GM12865 (cell line): Measurements from ENCODE around the gene P2RX6.

Experiments used
- DNase-seq: peaks from one replicate; pipeline ENCODE4 v3.0.0; 2010; ENCODE audit warnings: low read depth
- H3K4me3 ChIP-seq: 2 replicates; pipeline ENCODE4 v1.5.1; 2011; ENCODE audit warnings: mild to moderate bottlenecking, low read depth, low read length, control low read depth
- TF ChIP-seq, protein P1 (sequence below): IDR thresholded peaks from 2 replicates; pipeline ENCODE4 v1.5.1; 2011; ENCODE audit warnings: low read length, control low read depth, low read depth, inconsistent platforms; ENCODE audit not compliant: insufficient read depth; ENCODE audit errors: missing control alignments

Gene P2RX6

DNA sequence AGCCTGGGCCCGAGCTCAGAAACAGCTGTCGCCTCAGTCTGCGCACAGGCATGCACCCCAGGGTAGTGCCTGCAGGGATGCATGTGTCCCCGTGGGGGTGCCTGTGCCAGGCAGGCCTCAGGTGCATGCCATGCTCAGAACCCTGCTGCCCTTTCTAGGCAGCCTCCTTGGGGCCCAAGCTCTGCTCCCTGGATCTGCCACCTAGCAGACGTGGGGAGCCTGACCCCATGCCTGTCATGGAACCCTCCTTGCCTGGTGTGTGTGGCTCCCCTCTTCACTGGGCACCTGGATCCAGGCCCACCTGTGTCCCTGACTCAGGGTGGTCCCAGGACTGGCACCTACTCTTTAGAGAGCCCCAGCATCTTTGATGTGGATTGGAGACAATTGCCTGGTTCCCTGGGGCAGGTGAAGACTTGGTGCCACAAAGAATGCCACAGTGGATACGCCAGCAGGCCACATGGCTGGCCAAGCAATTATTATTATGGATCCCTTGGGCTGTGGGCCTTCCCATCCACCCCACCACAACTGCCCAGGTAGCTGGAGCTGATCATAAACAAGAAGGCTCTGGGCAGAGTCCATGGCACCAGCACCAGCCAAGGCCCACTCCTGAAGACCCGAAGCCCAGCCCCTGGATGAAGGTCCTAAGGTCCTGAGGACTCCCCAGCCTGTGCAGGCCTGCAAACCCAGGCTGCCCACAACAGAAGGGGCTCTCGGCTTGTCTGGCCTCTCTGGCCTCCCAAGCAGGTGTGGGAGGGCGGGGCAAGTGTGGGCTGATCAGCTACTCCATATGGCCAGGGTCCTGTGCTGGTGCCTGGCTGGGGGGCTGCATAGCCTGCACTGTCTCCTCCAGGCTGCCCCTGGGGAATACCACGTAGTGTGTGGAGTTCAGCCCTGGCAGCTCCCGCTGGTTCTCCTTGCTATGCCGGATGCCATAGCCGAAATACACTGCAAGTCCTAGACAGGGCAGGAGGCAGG is 13.6 kb downstream of the P2RX6 start:
- no peak overlapping the region for H3K4me3 ChIP-seq
- DNase-seq, result no peak
- TF ChIP-seq, protein P1, sequence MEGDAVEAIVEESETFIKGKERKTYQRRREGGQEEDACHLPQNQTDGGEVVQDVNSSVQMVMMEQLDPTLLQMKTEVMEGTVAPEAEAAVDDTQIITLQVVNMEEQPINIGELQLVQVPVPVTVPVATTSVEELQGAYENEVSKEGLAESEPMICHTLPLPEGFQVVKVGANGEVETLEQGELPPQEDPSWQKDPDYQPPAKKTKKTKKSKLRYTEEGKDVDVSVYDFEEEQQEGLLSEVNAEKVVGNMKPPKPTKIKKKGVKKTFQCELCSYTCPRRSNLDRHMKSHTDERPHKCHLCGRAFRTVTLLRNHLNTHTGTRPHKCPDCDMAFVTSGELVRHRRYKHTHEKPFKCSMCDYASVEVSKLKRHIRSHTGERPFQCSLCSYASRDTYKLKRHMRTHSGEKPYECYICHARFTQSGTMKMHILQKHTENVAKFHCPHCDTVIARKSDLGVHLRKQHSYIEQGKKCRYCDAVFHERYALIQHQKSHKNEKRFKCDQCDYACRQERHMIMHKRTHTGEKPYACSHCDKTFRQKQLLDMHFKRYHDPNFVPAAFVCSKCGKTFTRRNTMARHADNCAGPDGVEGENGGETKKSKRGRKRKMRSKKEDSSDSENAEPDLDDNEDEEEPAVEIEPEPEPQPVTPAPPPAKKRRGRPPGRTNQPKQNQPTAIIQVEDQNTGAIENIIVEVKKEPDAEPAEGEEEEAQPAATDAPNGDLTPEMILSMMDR, result no peak

DNA sequence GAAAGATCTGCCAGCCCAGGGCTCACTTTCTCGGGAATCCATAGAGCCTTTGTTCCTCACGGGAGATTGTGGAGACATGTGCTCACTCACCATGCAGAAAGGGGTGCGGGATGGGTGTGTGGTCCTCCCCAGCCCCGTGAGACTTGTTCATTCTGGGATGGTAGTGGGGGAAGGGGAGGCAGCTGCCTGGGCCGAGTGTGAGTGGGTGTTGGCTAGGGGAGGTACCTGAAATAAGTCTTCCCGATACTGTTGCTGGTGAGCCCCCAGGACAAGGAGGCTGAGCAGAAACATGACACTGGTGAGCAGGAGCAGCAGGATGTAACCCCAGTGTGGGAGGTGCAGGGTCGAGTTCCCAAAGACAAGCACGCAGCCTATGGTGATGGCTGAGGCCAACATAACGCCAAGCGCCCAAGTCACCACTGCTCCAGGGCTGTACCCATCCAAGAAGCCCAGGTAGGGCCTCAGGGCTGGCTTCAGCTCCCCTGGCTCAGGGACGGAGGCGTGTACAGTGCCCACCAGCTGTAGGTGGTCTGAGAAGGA is 14.6 kb downstream of the P2RX6 start:
- no peak overlapping the region for H3K4me3 ChIP-seq
- TF ChIP-seq, protein P1, result no peak
- no peak for DNase-seq

DNA sequence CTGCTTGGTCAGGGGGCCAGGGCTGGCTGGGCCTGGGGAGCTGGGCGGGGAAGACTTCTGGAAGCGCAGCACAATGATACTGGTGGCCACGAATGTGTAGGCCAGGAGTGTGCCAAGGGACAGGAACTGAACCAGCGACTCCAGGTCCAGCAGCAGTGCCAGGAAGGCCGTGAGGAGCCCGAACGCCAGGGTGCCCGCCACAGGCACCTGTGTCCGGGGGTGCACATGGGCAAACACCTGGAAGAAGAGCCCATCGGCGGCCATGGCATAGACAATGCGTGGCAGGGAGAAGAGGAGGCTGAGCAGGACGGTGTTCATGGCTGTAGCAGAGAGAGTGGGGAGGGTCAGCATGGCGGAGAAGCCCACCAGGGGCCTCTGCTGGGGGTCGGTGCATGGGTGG is 15.1 kb downstream of the P2RX6 start:
- DNase-seq, result no peak
- TF ChIP-seq, protein P1, result no peak

DNA sequence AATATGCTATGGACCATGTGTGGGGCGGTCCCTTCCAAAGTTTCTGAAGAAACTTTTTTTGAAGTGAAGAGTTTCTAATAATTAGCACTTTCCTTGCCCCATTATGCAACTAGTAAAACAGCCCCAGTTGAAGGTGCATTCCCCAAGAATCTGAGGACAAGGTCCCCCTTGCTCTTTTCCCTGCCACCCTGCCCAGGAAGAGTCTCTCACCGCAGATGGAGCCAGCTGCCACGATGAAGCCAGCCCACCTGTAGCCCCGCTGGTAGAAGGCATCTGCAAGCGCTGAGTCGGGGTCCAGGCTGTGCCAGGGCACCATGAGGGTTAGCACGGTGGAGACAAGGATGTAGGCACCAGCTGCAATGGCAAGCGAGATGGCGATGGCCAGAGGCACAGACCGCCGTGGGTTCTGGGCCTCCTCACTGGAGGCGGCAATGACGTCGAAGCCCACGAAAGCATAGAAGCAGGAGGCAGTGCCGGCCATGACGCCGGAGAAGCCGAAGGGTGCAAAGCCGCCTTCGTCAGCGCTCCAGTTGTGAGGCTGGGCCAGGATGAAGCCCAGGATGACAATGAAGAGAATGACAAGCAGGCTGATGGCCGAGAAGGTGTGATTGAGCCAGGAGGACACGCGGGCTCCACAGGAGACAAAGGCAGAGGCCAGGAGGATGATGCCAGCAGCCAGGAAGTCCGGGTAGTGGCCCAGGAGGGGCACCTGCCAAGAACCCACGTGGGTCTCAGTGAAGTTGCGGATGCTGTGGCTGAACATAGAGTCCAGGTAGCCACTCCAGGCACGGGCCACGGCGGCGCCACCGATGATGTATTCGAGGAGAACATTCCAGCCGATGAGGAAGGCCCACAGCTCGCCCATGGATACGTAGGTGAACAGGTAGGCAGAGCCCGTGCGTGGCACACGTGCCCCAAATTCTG is 15.9 kb downstream of the P2RX6 start:
- no peak for DNase-seq
- H3K4me3 ChIP-seq, result no peak overlapping the region
- TF ChIP-seq, protein P1, result no peak

More for the DNA sequence above, 15.1 kb downstream of the P2RX6 start:
- H3K4me3 ChIP-seq, result no peak overlapping the region

DNA sequence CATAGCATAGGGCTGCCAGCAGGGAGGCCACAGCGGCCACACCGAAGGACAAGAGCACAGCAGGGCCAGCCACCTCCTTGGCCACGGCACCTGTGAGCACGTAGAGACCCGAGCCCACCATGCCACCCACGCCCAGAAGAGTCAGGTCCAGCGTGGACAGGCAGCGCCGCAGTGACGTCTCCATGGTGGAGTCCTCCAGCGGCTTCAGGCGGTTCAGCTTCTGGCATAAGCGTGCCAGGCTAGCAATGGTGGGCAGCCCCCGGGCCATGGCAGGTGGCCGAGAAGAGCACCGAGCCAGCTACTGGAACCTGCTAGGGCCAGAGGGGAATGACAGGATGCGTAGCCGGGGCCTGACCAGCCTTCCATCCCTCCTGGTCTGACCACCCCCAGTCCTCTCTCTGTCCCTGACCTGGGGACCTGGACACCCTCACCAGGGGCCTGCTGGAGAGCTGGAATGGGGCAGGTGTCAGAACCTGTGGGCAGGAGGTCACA is 16.6 kb downstream of the P2RX6 start:
- no peak for DNase-seq
- H3K4me3 ChIP-seq, result no peak overlapping the region
- TF ChIP-seq, protein P1, result no peak

DNA sequence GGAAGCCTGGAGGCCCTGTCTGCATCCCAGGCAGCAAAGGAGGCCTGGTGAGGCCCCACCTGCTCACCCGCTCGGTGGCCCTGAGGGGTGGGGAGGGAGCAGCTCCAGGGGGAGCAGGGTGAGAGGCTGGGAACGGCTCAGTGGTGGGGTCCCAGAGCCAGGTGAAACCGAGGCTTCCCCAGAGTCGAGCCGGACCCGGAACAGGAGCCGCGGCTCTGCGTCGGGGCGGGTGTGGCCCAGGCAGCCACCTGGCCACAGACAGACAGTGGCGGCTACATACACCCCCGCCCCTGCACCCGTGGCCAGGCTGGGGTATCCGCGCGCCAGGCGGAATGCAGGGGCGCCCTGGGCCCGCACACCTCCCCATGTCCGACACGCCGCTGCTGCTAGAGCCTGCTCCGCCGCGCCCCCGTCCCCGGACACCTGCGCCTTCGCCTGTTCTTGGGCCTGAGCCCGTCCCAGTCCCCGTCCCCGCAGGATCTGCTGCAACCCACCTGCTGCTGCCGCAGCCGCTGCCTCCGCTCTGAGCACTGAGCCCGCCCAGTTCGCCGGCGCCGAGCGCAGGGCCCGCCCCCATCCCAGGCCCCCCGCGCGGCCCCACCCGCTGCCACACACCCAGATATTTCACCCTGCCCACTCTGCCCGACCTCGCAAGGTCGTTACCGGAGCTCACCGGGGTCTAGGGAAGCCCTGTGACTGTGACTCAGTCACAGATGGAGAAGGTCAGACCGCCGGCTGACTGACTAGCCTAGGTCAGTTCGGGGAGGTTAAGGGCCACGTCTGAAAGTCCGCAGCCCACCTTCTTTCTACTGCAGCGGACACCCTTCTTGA is 17.3 kb downstream of the P2RX6 start, which contains the start of gene SLC7A4:
Gene SLC7A4 (minus strand): TSS at position 525 of the 831 bp plus-strand sequence. CDS start 749 bp downstream, outside the sequence.
- no peak for DNase-seq
- TF ChIP-seq, protein P1, result no peak
- no peak within 1 kb of the TSS for H3K4me3 ChIP-seq
